ENCODE data around the gene F2. TPM values are rescaled to one million over a fixed set of nuclear protein-coding genes. Genes with fewer than 3 reads are reported as not detected.

F2 gene
- total RNA-seq, 2 donors from 2014 or later = 1.2 TPM; not detected in 1

DNA sequence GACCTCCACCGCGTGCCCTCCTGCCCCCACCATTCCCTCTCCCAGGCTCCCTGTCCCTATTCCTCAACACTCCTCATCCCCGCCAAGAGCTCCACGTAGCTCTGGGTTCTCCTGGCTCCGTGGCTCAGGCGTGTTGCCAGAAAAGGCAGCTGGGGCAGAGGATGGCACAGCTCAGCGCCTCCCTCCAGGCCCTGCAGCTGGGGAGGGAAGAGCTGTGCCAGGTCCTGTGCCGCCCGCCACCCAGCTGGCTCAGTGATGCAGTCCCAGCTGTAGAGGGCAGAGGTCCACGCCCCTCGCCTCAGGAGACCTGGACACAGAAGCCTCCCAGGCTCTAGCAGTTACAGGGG lies 22.8 kb upstream of the F2 start:
- TF ChIP-seq, protein P1, sequence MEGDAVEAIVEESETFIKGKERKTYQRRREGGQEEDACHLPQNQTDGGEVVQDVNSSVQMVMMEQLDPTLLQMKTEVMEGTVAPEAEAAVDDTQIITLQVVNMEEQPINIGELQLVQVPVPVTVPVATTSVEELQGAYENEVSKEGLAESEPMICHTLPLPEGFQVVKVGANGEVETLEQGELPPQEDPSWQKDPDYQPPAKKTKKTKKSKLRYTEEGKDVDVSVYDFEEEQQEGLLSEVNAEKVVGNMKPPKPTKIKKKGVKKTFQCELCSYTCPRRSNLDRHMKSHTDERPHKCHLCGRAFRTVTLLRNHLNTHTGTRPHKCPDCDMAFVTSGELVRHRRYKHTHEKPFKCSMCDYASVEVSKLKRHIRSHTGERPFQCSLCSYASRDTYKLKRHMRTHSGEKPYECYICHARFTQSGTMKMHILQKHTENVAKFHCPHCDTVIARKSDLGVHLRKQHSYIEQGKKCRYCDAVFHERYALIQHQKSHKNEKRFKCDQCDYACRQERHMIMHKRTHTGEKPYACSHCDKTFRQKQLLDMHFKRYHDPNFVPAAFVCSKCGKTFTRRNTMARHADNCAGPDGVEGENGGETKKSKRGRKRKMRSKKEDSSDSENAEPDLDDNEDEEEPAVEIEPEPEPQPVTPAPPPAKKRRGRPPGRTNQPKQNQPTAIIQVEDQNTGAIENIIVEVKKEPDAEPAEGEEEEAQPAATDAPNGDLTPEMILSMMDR (IDR thresholded peaks at IDR 0.05) = no peak
- Histone ChIP-seq H3K9ac (ENCODE audit: low read depth in 2 of 2, low read length in 2 of 2) (no peak overlapping the region), H3K9me3 (no peaks in the 10 kb centered on the region), H3K27ac (no peak overlapping the region), H3K4me1 (peaks cover 5% of the 10 kb centered on the region), H3K27me3 (no peaks in the 10 kb centered on the region), H3K36me3 (peaks cover 20% of the 10 kb centered on the region), H3K4me3 (no peak overlapping the region)
- DNase-seq = no peak
- intact Hi-C loops (cut with DNase I) = no loop called here

DNA sequence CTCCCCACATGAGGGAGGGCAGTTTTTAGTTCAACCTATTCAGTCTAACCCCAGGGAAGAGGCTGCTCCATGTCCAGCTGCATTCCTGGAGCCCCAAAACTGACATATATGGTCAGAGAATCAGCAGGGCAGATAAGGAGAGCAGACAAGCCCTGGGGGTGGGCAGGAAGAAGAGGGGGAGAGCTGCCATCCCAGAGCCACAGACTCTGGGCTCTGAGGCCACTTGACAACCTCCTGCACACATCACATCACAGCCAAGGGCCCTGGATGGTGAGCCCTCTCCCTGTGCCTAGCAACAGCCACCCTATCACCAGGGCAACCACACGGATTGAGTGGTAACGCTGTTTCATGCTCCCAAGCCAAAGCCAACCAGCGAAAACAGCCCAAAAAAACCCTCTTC lies 21.7 kb upstream of the F2 start:
- Histone ChIP-seq H3K27ac (no peak overlapping the region), H3K4me1 (peaks cover 11% of the 10 kb centered on the region), H3K9ac (ENCODE audit: low read depth in 2 of 2, low read length in 2 of 2) (no peak overlapping the region), H3K27me3 (no peaks in the 10 kb centered on the region), H3K4me3 (no peak overlapping the region), H3K9me3 (no peaks in the 10 kb centered on the region), H3K36me3 (peaks cover 20% of the 10 kb centered on the region)
- DNase-seq = no peak
- intact Hi-C loops (cut with DNase I) = no loop called here
- TF ChIP-seq, protein P1 (IDR thresholded peaks at IDR 0.05) = no peak

DNA sequence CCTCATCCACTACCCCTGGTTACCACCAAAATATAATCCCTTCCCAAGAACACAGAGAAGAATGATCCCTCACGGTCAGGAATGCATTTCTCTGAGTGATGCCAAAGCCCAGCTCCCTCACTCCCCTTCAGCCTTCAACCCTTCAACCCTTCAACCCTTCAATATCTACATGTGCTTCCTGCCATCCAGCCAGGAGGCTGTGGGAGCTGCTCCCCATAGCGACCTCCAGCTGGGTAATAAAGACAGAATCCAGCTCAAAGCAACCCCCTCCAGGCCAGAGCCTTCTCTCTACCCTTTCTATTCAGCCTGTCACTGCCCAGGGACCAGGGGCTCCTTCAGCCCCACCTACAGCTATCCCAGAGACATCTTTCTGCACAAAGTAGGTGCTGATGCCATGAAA lies 21.3 kb upstream of the F2 start:
- no peak for DNase-seq
- Histone ChIP-seq H3K9me3 (no peaks in the 10 kb centered on the region), H3K27ac (no peak overlapping the region), H3K27me3 (no peaks in the 10 kb centered on the region), H3K9ac (ENCODE audit: low read depth in 2 of 2, low read length in 2 of 2) (no peak overlapping the region), H3K4me3 (no peak overlapping the region), H3K36me3 (peaks cover 24% of the 10 kb centered on the region), H3K4me1 (peaks cover 11% of the 10 kb centered on the region)
- intact Hi-C loops (cut with DNase I) = no loop called here
- TF ChIP-seq, protein P1 (IDR thresholded peaks at IDR 0.05) = no peak

DNA sequence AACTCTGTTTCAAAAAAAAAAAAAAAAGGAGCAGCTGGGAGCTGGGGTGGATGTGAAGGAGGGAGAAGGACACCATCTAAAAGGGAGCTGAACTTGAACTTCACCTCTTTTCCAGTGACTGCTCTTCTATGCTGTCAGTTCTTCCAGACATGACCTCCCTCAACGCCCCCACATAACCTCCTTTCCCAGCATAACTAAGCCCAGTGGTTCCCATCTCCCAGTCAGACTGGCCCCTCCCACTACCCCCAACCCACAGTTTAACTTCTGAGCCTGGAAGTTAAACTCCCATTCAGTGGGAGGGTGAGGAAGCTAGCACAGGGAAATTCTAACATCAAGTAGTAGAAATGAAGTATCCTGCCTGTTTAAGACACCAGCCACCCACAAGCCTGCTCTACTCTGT lies 20.4 kb upstream of the F2 start:
- intact Hi-C loops (cut with DNase I) = no loop called here
- Histone ChIP-seq H3K27me3 (no peaks in the 10 kb centered on the region), H3K9me3 (no peaks in the 10 kb centered on the region), H3K27ac (no peak overlapping the region), H3K36me3 (peaks cover 30% of the 10 kb centered on the region), H3K9ac (ENCODE audit: low read depth in 2 of 2, low read length in 2 of 2) (peak overlapping the region in 1 of 2 donors; percentile 9), H3K4me3 (peak overlapping the region; percentile 98), H3K4me1 (peaks cover 11% of the 10 kb centered on the region)
- TF ChIP-seq, protein P1 (IDR thresholded peaks at IDR 0.05) = no peak
- no peak for DNase-seq

DNA sequence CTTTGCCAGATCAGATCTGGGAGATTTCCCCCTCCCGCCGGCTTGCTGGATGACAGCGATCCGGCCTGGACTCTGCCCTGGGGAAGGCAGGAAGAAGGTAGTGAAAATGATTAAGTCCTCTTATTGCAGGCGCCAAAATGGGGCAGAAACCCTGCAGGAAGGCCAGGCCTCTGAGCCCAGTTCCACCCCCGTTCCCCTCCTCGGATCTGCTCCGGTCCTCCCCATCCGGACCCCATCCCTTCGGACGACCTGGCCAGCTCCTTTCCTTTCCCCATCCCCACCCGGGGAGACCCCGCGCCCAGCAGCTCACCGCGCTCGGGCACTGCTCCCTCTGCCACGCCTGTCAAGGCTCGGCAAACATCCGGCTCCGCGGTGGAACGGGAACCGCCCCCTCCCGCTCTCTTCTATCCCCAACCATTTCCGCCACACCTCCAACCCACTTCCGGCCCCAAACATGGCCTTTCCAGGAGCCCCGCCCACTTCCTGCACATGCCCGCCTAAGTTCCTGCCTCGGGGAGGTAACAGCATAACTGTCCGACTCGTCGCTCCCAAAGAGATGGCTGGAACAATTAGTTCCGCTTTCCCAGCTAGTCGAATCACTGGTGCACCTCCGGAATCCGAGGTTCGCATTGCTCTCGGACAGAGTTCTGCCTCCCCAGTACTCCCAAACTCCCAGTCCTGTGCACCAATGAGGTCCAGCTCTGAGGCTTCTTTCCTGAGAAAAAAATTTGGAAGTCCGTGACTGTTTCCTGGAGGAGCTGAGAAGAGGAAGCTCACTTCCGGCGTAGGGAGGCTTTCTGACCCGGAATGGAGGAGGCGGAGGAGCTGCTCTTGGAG lies 18.6 kb upstream of the F2 start, which contains the start of the genes ARHGAP1 and ZNF408:
Gene ARHGAP1 (minus strand): TSS at position 379 of the 837 bp plus-strand sequence. CDS start 4,512 bp downstream, outside the sequence.
Gene ZNF408 (plus strand): TSS at position 791 of the 837 bp plus-strand sequence. CDS start 17 bp downstream, at position 808.
- no peaks in the 10 kb centered on the region for H3K27me3 ChIP-seq
- H3K4me1 ChIP-seq = peaks cover 11% of the 10 kb centered on the region
- H3K27ac ChIP-seq = peak within 1 kb of the TSS; percentile 93
- no peaks in the 10 kb centered on the region for H3K9me3 ChIP-seq
- peaks cover 32% of the 10 kb centered on the region for H3K36me3 ChIP-seq
- intact Hi-C loops (cut with DNase I) = no loop called here
- TF ChIP-seq, protein P1 (IDR thresholded peaks at IDR 0.05) = no peak
- peak within 1 kb of the TSS; percentile 98 for H3K4me3 ChIP-seq
- DNase-seq = peak; percentile 100
- peak within 1 kb of the TSS; percentile 83 to 95 for H3K9ac ChIP-seq (ENCODE audit: low read depth in 2 of 2, low read length in 2 of 2)

Measured in colonic mucosa (tissue), 4 donors.